ENCODE results near the gene ANKS1B.
"Not testable (repeated sequence)": the region's sequence is repeated elsewhere in the genome, so short reads cannot be mapped to it uniquely, and the experiment has no call there.

ANKS1B gene

DNA sequence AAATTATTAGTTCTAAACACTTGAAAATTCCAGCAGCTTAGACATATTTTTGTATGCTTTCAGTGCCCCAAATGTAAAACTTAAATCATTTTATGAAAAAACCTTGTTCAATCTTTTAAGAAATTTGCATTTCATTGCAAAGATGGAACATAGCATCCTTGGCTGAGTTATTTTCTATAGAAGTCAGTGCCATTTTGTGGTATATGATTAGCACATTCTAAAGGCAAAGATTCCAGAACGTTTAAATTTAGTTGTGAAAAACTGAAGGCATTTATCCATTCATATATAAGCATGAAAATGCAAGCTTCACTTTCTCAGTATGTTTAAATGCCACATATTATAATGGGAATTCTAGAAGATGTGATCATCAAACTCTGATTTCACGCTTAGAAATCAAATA is 1007.5 kb downstream of the ANKS1B start:
- DNase-seq: no peak

DNA sequence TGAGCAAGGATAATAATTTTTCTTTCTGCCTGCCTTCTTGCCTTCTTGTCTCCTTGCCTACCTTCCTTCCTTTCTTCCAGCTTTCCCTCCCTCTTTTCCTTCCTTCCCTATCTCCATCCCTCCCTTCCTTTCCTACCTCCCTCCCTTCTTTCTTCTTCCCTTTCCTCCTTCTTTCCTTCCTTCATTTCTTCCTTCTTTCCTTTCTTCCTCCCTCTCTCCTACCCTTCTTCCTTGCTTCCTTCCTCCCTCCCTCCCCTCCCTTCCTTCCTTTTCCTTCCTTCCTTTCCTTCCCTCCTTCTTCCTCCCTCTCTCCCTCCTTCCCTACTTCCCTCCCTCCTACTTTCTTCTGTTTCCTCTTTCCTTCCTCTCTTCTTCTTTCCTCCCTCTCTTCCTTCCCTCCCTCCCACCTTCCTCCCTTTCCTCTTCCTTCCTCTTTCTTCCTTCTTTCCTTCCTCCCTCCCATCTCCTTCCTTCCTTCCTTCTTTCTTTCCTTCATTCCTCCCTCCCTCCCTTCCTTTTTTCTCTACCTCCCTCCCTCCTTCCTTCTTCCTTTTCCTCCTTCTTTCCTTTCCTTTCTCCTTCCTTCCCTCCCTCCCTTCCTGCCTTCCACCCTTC is 1009.9 kb downstream of the ANKS1B start:
- no peak for DNase-seq

DNA sequence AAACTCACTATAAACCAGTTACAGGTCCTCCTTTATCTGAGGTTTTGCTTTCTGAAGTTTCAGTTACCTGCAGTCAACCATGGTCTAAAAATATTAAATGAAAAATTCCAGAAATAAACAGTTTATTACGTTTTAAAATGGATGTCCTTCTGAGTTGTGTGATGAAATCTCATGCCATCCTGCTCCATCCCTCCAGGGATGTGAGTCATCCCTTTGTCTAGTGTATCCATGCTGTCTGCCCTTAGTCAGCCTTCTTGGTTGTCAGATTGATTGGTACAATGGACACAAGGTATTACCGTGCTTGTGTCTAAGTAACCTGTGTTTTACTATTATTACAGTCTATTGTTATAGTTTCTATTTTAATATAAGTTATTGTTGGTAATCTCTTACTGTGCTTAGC is 1011.3 kb downstream of the ANKS1B start:
- no peak for DNase-seq

DNA sequence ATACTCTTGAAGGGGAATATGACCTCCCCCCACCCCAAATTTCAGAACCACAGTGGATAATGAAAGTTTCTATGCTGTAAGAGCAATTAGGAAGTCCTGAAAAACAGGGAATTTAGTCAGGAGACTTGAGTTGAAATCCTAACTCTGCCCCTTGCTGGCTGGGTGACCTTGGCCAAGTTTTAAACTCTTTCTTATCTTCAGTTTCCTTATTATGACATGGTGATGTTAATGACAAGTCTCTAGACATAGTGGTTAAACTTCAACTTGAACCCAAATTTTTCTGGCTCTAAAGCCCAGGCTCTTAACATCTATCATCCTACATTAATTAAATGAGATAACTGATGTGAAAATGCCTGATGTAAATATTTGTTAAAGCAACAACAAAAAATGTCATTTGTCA is 1013.8 kb downstream of the ANKS1B start:
- no peak for DNase-seq

DNA sequence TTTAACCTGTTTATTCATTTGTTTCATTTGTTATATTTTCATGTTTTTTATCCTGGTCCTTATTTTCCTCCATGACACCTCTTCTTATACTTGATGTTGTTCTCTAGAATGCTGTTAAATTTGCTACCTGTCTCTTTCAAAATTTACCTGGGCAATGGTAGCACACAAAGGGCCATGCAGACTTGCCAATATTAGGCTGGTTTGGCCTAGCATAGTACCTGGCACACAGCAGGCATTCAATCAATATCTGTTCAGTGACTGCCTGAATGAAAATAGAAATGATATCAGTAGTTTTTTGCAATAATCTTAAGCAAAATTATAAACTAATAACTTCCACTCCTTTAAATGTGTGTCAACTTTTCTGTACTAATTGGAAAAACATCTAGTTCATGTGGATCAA is 1014.5 kb downstream of the ANKS1B start:
- no peak for DNase-seq

DNA sequence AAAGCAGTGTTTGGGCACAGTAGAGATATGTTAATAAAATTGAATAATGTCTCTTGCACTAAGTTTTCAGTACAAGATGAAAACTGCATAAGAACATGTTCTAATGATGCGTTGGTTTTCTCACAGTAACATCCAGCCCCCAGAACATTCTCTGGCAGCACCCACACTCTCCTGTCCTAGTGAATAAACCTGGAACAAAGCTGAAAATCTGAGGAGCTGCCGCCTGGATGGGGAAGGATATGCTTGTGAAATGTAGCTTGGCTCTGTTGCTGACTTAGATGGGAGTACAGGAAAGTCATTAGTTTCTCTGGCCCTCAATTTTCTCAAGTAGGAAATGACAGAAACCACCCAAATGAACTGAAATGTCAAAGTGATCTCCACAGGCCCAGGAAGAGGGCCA is 1015.8 kb downstream of the ANKS1B start:
- no peak for DNase-seq

DNA sequence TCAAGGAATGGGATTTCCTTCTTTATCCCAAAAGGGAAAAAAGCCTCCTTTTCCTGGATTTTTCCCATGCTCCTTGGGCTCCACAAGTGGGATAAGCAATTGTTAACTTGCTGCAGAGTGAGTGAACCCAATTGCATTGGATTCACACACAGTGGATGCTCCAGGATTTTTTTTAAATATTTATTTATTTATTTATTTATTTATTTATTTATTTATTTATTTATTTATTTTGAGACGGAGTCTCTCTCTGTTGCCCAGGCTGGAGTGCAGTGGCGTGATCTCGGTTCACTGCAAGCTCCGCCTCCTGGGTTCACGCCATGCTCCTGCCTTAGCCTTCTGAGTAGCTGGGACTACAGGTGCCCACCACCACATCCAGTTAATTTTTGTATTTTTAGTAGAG is 1027.6 kb downstream of the ANKS1B start:
- DNase-seq: not testable (repeated sequence)

DNA sequence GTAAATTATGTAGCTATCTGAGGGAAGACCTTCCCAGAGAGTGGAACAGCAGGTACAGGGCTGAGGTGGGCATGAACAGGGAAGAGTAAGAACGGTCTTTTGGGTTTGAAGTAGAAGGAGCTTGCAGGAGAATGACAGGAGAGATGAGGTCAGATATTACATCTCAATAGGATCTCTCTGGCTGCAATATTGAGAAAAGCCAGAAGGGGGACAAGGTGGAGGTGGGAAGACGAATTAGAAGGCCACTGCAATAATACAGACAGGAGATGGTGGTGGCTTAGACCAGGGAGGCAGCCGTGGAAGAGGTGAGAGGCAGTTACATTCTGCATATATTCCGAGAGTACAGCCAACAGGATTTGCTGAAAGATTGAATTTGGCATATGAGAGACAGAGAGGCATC is 1029.5 kb downstream of the ANKS1B start:
- no peak for DNase-seq

DNA sequence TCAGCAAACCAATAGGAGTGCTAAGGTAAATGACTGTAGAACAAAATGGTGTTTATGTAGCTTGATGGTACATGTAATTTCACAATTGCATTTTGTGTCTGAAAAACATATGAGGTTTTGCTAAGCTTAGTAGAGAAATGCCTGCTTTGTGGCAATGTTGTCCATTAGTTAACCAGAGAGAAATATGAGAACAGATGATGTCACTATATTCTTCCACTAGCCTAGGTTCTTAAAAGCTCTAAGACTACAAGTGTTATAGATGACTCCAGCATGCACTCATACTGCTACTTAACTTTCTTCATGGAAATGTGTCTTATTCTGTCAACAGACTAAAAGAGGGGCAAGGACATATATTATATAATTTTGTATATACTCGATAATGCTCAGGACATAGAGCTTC is 1030.2 kb downstream of the ANKS1B start:
- DNase-seq: no peak

DNA sequence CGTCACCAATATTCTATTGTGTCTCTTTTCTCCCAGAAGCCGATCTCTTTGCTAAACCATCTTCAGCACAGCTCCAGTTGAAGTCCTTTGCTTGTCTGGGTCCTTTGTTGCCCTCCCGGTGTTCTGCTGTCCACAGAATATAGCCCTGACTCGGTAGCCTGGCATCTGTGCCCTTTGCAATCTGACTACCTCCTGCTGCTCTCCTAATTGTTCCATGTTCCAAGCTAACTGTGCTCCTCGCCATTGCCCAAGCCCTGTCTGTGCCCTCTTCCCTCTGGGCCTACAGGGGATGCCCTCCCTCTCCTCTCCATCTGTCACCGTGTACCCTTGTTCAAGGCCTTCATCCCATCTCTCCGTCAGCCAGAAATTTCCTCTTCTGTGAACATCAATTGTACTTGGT is 1033.3 kb downstream of the ANKS1B start:
- DNase-seq: no peak

DNA sequence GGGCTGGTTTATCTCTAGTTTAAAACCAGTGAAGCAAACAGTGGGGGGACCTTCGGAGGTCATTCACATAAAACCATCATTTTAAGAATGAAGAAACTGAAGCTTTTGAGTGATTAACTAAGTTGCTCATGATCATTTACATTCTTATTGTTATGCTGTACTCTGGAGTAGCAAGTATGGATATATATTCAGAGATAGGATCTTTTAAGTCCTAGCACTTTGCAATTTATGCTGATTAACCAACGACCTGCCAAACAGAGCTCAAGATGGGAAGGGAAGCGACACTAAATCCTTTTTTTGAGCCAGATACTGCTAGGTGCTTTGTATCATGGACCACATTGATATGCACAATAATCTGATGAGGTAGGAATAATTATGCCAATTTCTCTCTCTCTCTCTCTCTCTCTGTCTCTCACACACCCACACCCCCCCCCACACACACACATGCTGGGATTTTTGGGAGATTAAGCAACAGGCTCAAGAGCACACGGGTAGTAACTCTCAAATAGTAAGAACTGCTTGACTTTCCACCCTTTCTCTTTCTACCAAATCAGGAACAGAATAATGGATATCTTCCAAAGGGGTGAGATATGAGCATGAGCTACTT is 1036.3 kb downstream of the ANKS1B start:
- no peak for DNase-seq

DNA sequence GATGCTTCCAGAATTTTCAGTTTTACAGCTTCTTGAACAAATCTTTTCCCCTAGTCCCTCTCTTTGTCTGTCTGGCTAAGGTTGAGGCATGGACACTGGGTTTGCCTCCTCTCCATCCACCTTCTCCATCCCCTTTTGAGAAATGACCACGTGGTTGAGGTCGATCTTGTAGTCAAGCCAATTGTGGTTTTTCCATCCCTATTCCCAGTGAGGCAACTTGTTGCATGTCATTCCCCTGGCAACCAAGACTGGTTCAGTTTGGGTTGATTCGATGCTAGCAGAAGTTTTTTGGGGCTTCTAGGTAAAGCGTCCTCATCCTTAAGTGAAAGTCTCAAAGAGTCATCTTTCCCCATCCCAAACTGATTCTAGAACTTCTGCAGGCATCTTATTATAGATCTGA is 1038.9 kb downstream of the ANKS1B start:
- DNase-seq: no peak

DNA sequence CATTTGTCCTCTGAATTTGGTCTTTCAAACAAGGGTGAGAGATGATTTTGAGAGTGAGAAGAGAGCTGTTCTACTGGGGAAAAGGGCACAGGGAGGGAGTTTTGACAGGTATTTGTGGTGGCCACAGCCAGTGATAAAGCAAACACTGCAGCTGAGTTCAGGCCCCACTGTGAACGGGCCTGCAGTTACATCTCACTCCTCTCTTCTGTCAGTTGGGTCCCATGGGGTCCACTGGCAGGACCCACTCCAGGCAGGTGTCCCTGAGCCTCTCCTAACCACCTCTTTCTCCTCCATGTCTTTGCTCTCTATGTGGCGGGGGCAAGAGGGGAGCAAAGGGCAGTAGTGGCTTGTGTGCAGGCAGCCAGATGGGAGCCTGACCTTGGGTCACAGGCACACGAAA is 1044.8 kb downstream of the ANKS1B start:
- no peak for DNase-seq

DNA sequence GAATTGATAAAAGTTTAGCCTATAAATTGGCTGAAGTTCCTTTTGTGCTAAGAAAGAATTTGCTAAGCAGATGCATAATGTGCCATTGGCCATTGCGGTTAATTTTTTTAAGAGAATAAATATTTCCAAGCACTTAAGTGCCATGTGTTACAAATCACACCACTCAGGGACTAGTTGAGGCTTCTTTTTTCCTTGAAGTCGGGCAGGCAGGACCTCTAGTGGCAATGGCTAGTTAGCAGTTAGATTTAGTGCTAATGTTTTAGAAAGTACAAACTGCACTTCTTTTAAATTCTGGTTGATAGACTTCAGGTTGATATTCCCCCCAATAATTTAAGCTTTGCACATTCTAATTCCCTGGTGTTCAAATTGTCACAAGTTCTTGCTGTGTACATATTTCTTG is 1045.4 kb downstream of the ANKS1B start:
- no peak for DNase-seq

DNA sequence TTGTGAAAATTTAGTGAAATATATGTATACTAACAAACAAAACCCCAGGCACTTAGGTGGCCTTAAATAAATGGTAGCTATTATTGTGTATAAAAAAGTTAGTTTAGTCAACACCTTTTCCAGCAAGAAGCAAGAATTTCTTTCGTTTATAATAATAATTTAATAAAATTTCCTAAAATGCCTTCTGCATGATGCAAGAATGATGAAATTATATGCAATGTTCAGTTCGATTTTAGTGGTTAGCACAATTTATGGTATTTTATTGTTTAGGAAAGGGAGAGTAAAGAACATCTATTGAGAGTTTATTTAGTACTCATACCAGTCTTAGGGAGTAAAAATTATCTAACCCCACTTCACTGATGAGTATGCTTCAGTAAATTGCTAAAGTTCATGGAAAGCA is 1048.9 kb downstream of the ANKS1B start:
- DNase-seq: no peak

DNA sequence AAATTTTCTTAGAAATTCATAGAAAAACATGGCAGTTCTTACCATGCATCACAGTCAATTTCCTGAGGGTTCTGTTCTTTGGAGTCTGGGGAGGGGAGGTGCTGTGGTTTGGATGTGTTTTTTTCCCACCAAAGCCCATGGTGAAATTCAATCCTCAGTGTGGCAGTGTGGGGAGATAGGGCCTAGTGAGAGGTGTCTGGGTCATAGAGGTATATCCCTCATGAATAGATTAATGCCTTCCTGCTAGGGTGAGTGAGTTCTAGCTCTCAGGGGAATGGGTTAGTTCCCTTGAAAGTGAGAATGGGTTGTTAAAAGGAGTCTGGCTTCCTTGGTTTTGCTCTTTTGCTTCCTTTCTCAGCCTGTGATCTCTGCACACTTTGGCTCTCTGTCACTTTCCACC is 1061.9 kb downstream of the ANKS1B start:
- no peak for DNase-seq

DNA sequence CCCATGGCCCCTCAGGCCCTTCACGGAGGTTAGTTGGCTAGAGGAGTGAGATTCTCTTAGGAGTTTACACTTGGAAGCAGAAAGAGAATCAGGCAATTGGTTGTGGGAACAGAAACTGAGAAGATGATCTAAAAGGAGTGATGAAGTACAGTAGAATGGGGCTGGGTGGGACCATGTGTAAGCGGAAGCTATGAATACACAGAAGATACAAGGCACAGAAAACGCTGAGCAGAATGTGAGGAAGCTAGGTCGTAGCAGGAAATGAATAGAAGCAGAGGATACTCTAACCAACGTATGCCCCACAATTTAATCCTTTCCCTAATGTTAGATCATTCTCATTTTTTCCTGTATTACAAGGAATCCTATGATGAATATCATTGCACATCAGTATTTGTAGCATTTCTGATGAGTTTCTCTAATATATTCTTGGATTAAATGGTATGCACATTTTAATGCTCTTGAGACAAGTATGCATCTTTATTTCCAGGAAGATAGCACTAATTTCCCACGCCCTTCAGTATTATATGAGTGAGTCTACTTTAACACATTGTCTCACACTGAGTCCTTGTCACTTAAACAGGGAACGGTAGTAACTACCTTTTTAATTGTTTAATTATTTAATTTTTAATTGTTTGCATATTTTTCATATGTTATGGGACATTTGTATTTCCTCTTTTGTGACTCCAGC is 1066.4 kb downstream of the ANKS1B start:
- no peak for DNase-seq

DNA sequence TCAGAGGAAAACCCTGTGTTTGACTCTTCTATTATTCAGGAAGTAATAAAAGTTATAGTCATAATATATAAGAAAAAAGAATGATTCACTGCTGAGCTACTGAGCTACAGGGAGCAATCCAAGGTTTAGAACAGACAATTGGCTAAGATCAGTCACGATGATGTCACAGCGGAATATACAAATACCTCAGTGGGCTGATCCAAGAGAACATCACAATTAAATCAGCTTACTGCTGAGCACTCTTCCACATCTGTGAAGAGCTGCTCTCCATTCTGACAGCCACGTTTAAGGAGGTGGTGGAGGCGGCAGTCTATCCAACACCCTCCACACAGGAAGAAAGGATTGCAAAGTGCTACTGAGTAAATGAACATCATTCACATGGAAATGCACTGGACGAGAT is 1068.6 kb downstream of the ANKS1B start:
- DNase-seq: no peak

DNA sequence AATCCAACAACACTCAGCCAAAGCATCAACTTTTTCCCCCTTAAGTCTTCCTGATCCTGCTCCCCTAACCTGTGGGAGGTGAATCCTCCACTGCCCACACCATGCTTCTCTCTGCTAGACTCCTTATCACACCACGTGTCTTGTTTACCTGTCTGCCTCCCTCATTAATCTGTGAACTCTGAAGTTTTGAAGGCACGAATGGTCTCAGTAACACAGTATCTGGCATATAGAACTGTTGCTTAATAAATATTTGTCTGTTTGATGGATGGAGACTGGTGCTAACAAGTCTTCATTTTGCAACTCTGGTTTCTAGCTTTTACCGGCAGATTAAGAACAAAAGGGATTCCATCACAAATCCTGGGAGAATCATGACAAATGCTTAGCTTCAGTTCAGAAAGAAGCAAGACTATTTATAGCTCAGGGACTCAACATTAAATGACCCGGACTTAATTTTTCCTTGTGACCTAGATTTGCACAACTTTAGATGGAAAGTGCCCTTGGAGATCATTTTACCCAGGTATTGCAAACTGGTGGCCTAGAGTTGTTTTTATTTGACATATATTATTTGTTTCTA is 1072.2 kb downstream of the ANKS1B start:
- DNase-seq: no peak

DNA sequence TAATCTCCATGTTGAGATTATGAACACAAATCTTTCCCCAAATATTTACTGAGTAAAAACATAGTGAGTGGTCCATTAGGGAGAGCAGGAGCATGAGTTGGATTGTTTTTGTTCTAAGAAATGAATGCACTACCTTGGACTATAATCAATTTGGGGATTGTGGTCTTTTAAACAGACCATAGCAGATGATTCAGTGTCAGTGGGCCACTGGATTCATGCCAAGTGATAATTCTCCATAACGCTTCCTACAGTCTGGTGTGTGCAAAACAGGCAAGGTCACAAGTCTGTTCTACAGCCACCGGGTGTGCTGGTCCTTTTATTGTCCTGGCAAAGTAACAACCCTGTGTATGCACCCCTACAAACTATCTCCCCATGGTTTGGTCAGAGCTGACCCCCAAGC is 1073.3 kb downstream of the ANKS1B start:
- DNase-seq: no peak

DNA sequence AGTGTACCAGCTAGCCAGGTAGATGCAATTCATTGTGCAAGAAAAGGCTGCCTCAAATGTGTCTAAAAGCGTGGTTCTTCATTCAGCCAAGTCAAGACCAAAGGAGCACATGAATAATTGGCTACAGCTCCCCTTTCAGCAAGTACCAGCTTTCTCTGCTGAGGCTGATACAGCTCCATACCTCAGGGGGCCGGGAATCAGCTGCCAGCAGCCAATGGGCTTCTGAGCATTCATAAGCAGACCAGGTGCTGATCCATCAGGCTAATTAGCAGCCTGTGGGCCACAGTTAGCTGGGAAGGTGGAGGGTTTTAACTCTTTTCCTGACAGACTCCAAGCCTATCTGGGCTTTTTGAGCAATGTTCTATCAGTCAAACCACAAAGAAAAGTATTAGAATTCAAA is 1075.0 kb downstream of the ANKS1B start:
- DNase-seq: no peak

DNA sequence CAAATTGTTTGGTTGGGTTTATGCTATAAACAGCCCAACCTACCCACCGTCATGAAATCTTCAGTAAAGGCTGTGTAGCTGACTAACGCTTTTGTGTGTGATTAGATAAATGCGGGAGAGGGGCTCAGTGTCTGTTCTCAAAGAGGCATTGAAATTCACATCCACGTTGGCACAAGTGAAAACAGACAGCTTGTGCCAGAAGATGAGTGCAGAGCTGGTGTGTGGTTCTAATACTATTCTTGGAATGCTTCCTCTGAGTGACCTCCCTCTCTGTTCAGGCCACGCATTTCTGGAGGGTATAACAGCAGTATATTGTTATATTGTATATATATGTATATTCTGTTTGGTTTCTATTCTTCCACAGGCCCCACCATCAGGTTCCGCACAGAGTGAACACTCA is 1075.9 kb downstream of the ANKS1B start:
- DNase-seq: no peak

DNA sequence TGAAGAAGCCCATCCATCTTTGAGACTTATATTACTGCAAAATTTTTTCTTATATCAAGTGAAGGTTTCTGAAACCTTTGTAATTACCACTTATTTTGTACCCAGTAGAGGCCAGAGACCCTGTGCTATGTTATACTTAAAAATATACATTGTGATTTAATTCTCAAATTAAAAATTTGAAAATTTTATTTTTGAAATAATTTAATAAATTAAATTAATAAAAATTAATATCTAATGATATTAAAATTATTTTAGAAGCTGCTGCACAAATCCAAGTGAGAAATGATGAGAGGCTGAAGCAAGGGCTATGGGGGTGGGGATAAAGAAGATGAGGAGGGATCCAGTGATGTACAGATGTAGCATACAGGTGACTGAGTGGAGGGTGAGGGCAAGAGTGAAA is 1080.9 kb downstream of the ANKS1B start:
- DNase-seq: no peak

DNA sequence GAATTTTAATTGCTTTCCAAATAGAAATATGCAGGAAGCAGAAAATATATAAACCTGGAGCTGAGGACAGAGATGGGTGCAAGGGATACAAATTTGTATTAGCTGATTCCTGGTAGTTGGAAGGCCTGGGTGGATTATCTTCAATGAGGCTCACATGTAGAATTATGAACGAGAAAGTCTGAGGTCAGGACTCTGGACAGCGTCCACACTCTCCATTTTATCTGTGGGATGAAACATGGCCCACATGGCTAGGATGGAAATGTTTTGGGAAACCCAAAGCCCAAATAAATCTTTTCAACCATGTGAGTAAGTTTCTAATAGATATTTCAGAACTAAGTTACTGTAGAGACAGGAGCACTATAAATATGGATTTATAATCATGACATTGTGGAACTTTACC is 1083.5 kb downstream of the ANKS1B start:
- DNase-seq: no peak

DNA sequence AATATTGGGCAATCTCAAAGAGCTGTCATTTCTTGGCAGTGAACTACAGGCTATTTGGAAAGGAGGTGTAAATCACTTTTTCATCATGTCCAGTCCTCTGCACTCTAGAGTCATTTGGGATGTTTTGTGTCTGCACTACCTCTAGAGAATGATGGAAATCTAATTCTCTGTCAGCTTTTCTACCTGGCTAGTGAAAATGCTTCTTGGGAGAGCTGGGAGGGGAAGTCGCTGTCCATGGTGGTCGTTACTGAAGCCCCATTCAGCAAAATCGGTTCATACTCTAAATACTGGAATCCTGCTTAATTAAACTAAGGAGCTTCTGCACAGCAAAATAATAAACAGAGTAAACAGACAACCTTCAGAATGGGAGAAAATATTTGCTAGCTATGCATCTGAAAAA is 1087.8 kb downstream of the ANKS1B start:
- DNase-seq: no peak
